MV-4-11 (cell line): ENCODE data around the gene ARID1B.

ENCODE experiments used
- DNase-seq: peaks from one replicate; lab custom pipeline; 2025; lab: John Stamatoyannopoulos, UW

ARID1B gene

DNA sequence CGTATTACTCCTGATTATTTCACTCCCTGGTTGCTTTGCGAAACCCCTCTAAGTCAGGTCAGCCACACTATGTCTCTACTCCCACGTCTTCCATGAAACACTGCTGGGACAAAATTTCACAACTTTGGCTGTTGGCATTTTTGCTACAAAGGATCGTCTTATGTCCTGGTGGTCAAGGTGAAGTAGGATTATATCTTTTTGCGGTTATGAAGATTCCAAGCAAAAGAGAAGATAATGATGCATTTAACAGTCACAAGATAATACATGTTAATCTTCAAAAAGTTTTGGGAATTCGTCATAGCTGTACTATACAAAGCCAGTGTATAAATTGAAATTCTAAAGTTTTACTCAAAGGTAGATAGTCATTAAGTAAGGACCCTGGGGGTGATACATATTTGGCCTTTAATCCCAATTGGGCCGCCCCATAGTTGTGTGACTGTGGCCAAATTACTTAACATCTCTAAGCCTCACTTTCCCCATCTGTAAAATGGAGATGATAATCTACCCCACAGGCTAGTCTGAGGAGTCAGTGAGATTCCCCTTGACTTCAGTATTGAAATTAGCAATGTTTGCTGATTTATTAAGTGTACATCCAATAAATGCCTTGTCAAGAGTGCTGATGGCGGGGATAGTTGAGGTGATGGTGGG lies 212.1 kb downstream of the ARID1B start:
- DNase-seq: no peak

DNA sequence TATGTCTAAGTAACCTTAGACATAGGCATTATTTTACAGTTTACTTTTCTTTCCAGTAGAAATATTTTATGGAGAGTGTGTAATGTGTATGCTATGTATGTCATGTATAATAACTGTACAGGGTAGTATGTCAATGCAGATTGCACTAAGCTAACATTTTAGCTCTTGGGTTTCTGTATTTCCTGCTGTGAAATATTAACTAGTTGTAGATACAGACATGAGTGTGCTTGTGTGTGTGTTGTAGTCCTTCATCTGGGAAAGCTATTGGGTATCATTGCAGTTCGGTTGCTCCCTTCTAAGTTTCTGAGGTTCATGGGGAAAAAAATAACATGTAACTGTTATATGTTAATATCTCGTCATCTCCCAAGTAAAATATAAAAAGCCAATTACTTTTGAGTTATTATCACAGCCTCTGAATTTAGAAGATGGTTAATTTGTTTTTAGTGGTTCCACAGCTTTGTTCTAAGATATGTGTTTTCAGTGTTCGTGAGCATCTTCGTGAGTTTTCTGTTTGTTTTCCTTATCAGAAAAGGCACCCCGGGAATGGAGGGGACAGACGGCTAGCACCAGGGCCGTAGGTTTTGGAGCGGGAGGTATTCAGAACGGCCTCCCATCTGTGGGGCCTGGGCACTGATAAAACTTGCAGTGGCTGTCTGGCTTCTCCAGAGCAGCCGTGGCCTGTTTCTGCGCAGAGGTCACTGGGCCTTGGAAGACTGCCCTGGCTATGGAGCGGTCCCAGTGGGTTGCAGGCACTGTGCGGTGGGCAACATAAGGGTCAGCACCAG lies 215.0 kb downstream of the ARID1B start:
- DNase-seq: no peak

DNA sequence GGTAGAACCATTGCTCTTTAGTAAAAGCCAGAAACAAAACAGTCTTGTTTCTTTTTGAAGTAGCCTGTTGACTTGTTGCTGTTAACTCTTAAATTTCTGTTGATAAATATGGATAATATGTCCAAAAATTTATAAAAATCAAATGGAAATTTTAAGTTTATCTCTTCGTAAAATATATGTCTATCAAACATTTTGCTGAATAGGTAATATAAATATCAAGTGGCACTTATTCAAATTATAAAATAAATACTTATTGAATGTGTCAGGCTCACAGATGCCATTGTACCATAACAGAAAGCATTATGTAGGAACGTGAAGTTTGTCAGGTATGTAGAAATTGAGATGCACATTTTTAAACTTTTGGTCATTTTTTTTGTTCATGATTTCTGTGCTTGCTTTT lies 216.5 kb downstream of the ARID1B start:
- no peak for DNase-seq

DNA sequence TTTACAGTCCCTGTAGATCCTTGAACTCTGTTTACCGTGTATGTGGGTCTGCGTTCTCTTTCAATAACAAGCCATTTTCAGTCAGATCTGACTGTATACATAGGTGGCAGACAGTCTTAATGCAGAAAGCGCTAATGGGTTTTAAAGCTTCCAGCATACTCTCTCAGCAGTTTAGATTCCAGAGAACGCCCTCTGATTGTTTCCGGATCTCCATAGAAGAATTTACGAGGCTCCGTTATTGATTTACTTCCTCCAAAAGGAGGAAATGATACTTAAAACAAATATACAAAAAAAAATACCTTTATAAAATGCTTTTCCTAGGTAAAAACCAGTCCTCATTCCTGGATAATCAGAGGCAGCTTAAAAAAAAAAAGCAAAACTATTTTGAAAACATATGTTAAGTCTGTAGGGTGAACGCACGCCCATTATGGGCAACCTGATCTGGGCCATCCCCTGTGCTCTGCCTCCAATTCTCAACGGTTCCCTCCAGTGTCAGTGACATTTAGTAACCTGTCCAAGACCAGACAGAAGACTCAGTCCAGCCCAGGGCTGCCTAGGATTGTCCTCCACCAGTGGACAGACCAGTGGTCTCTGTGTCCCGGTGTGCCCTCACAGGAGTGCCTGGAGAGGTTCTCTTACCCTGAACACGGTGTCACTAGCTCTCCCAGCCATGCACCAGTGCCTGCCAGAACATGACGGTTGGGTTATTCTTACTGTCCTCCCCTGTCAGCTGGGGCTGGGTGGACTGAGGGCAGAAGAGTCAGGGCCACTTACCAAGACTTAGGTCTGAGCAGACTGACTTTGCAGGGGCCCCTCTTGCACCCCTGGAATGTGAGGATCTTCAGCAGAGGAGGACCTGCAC lies 217.3 kb downstream of the ARID1B start:
- peak; percentile 13 for DNase-seq

DNA sequence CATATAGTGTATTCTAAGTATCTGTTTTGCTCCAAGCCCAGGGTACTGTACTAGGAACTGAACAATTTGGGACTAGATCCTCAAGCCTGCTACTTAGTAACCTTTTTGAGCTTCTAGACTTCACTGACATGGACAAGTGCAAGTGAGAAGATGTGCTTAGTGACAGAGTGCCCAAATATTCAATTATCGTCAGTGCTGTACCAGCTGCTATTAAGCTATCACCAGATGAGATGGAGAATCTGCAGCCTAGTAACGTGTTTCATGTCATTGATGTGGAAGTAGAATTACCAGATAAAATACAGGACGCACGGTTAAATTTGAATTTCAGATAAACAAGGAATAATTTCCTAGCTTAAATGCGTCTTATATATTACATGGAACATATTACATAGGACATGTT lies 218.3 kb downstream of the ARID1B start:
- no peak for DNase-seq

DNA sequence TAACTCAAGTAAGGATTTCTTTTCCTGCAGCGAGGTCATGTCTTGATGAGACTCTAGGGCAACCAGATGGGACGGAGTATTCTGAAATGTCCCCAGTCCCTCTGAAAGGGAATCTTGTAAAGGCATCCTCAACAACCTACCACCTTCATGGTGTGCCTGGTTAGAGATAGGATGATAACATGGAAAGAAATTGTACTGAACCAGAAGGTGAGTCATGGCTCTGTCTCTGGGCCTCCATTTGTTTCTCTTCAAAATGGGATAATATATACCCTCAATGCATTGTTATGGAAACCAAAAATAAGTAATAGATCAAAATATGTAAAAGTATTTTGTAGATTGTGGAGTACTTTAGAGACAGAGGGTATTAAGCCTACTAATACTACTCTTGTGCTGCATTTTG lies 219.1 kb downstream of the ARID1B start:
- no peak for DNase-seq

DNA sequence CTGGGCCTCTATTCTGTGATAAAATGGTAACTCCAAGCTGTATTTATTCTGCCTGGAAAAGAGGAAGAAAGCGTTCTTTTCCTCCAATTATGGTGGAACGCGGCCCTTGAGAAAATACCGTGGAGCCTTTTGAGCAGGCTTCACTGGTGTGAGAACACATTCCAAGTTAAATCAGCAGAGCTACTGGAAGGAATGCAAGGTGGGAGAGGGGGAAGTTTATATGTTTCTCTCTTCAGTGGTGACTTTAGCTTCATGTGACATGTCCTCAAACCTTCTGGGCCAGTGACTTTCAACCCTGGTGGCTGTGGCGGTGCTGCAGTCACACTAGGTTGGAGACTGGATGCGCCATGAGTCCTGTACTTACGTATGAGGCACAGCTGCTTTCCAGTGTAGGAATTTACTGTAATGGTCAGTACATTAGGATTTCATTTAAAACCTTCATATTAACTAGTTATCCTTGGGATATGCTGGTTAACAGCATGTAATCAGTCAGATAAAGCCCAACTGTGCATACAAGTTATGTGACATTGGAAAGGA lies 221.7 kb downstream of the ARID1B start:
- DNase-seq: no peak

DNA sequence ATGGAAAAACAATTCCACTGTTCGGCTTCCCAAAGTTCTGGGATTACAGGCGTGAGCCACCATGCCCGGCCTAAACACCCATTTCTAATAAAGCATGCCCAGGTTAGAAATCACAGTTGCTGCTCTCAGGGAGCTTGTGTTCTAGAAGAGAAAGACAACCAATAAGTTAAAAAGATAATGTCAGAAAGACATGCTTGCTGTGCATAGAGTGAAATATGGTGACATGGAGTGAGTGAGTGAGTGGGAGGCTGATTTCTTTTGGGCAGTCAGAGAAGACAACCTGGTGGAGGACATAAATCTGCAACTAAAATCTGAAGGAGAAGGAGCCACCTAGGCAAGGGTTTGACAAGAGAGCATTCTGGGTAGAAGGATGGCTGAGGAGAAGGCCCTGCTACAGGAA lies 222.6 kb downstream of the ARID1B start:
- DNase-seq: no peak

DNA sequence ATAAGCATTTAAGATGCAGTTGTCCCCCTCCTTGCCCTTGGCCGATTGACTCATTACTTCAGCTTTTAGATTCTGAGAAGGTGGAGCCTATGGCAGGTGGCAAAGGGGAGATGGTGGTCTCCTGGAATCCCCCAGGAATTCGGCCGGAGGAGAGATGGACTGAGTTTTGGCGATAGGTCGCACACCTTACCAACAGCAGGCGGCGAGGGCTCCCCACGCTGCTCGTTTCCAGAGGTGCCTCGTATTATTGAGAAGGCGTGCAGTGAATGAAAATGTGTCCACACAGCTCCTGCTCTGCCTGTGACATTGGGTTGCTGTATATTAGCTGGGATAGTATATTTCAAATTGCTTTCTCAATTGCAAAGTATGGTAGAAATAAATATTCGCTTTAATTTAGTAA lies 224.5 kb downstream of the ARID1B start:
- DNase-seq: no peak

DNA sequence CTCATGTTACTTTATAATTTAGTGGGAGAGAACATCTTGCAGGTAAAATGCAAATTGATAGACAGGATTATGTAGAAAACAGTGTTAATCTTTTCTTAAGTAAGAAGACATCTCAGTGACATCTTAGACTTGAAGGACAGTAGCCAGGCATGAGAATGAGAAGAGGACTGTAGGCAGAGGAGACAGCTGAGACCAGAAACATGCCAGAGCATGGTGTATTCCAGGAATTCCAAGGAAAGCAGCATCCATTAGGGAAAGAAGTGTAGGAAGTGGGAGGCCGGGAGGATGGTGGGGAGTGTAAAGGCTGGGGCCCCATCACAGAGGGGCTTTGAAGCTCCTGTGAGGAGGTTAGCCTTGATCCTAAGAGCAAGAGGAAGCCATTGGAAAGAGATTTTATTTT lies 225.6 kb downstream of the ARID1B start:
- no peak for DNase-seq

DNA sequence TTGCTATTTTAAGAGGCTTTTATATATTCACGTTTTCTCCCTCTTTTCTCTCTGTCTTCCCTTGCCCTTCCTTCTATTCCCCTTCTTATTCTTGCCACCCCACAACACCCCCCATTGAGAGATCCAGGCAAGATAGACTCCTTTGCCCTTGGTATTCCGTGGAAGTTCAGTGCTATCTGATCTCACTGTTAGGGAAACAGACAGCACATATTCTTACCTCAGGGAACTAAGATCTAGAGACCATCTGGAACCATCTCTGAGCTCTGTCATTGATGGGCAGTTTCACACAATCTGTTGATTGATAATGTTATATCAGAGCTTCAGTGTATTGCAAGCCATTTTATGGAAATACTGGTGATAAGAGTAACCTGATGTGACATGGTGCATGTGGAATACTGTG lies 228.8 kb downstream of the ARID1B start:
- no peak for DNase-seq

DNA sequence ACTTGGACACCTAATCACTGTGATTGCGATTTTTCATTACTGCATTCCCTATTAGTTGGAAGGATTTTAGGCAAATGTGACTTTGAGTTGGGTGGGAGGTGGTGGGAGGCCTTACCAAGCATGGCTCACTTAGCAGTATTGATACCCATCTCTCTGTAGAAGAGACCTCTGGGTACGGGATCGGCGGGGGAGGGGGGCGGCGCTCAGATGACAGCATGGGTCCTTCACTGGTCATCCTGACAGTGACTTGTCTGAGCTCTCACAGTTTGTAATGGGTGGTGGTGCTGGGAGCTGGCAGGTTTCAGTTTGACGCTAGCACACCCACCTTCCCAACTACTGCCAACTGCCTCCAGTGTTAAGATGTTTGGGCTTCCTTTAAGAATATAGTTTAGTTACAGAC lies 231.4 kb downstream of the ARID1B start:
- DNase-seq: no peak

DNA sequence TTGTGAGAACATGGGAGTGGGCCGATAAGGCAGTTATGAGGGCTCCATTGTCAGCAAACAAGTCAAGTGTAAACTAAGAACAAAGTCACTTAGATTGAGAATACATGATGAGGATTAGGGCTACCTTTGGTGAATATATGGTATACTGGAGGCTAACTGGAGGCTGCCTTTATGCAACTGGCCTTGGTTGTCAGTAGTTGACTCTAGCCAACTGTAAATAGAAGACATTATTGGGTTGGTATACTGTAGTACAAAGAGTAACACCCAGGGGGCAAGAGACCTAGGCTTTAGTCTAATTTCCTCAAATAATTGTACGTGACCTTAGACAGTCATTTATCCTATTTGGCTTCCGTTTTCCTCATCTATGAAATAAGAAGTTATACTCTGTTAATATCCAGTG lies 235.2 kb downstream of the ARID1B start:
- DNase-seq: no peak

DNA sequence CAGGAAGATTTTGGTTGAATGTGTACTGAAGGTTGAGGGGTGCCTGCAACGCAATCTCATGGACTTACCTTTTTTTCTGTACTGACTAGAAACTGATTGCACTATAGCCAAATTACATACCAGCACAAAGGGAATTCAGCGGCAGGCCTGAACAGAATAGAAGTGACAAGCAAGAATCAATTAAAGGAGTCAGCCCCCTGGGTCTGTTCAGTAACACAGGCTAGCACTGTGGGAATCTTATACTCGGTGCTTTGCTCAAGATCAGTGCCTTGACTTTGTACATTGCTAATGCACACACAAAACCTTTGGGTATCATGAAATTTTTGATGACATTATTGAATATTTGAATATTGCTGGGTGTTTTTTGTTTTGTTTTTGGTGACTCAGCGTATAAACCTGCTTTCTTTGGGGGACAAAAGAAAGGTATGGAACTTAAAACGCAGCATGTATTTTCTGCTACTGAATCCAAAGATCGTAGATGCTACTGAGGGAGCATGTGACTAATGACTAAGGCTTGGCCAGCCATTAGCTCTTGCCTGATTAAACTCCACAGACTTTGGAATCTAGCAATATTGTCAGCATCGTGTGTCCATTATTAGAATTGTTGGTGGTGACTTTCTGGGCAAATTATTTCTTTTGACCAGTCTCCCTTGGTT lies 236.6 kb downstream of the ARID1B start:
- DNase-seq: no peak

DNA sequence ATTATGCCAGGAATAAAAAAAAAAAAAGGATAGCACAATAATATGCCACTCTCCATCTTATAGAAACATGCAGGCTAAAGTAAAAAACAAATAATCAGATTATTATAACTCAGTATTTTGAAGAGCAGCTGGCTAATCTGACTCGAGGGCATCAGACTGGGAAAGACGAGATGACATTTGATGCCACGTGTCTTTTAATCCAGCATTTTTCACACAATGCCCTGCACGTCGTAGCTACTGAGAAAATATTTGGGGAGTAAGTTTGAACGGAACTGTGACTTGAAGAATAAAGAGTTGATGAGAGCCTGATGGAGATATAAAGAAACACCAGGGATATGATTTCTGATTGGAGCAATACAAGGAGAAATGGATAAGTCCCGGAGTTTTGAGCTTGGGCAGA lies 237.7 kb downstream of the ARID1B start:
- no peak for DNase-seq

DNA sequence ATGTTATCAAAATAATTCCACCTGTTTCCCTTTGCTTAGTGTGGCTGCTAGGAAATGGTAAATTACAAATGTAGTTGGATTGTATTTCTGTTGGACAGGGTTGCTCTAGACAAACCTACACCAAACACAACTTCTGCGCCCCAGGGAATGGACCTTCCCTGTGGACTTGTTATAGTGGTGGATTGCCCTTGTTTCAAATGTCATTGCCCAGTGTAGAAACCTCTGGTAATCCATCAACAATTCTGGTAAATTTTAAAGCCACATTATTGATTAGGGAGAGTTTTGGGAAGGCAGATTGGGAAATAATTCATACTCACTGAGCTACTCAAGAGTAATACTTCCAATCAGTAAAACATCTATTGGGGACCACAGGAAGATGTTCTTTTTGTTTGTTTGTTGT lies 239.8 kb downstream of the ARID1B start:
- DNase-seq: no peak

DNA sequence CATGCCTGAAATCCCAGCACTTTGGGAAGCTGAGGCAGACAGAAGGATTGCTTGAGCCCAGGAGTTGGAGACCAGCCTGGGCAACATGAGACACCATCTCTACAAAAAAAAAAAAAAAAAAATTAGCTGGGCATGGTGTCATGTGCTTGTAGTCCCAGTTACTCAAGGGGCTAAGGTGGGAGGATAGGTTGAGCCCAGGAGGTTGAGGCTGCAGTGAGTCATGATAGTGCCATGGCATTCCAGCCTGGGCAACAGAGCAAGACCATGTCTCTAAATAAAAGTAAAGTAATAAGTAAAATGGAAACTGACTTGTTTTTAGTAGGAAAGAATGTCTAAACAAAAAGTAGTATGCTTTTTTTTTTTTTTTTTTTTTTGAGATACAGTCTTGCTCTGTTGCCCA lies 240.7 kb downstream of the ARID1B start:
- no peak for DNase-seq

DNA sequence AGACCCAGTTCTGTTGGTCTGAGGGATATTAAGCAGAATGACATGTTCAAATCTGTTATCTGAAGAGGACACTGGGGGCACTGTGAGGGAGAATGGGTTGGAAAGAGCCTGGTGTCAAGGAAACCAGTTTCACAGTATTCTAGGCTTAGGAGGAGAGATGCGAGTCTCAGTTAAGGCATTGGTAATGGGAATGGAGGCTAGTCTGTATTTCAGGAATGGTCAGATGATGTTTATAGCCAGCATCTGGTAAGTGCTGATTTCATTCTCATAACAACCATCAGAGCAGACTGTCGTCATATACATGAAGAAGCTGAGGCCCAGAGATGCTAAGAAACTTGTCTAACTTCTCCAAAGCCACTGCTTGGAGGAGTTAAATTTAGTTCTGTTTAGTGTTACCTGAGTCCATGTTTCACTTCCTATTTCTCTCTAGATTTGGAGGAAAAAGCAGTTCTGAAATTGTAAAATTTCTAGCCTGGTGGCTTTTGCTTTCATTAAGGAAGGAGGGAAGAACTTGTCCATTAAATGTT lies 242.0 kb downstream of the ARID1B start:
- peak; percentile 82 for DNase-seq

DNA sequence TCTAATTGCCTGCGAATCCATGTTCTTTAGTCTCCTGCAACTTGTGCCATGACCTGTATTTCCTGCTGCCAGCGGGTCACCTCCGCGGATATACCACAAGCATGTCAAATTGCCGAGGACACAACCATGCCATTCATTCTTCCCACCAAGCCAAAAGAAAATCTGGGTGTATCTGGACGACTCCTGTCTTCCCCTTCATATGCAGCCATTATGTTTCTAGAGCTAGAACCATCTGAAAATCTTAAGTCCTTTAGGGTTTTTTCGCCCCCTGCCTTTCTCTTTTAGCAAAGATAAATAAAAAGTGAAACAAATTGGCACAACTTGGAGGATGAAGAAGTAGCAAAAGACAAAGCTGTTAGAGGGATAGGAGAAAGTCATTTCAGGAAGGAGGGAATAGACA lies 242.6 kb downstream of the ARID1B start:
- peak; percentile 26 for DNase-seq

DNA sequence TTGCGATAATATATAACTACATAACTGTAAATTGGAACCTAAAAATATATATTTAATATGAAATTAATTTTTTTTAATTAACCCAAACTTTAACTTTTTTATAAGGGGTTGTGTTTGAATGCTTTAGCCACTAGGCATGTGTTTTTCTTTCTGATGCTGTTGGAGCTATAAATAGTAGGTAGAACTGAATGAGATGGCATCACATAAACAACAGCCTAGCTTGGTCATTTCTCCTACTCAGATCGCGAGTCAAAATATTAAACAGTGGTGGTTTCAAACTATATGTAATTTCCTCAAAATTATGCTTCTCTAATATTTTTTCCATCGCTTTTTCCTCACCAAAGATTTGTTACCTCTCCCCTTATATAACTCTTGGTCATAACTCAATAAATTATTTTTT lies 243.2 kb downstream of the ARID1B start:
- no peak for DNase-seq

DNA sequence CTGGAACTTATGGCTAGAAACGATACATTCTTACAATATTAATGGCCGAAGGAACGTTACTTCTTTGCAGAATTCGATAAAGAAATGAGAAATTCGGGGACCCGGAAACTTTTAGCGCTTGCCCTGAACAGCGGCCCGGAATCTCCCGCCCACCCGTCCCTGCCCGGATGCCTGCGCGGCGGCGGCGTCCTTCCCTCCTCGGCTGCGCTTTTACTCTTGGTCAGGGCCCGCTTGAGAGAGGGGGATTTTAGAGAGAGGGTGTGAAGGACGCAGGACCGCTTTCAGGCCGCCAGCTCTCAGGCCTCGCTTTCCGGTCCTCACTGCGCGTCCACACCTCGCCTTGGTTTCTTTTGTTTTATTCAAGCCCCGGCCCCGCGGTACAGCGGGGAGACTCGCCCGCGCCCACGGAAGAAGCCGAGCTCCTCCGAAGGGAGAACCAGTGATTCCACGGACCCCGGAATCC lies 243.7 kb downstream of the ARID1B start:
- DNase-seq: peak; percentile 41
